ENCODE measurements around the gene SNTG2. TPM values are rescaled to one million over a fixed set of nuclear protein-coding genes. Genes with fewer than 3 reads are reported as not detected.

SNTG2 gene
- total and polyA plus RNA-seq, 2 of the 13 experiments (the other 11 are each of a cell fraction or from before 2014, with no cell fraction given): not detected

DNA sequence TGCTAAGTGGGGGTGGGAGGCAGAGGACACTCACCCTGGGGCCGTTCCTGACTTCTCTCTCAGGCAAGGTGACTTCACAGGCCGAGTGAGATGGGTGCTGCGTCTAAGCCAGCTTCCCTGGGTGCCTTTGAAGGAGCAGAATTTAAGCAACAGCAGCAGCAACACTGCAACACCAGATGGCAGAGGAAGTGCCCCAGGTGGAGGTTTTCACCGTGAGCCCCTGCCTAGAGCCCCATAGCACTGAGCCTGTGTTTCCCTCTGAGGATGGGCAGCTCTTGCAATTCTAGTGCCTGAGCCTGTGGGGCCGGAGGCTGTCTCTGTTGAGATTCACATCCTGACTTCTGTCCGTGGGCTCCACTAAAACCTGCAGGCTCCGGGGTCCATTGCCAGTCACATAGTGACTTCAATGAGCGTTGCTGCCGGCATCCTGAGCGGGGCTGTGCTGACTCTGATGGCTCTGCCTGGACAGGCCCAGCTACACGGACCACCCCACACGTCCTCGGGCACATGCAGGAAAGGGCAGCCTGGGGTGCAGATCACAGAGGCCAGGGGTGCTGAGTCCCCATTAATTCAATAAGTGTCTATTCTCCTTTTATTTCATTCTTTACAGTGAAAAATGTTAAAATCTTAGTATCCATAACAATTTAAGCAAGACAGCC lies 218.8 kb downstream of the SNTG2 start:
- no peaks in the 10 kb centered on the region for H3K4me1 ChIP-seq (ENCODE audit: insufficient read depth, low read length)
- no peak overlapping the region for H3K9ac ChIP-seq (ENCODE audit: insufficient read depth, low read depth, low read length)
- no peaks in the 10 kb centered on the region for H4K20me1 ChIP-seq (ENCODE audit: insufficient read depth, low read length)
- in situ Hi-C loops (cut with HindIII; ENCODE audit: extremely low pct_ligation_motif_present, low pct_unique_long_range_greater_than_20kb) (no loop called here), intact Hi-C loops (cut with micrococcal nuclease; ENCODE audit: unreplicated experiment) (no loop called here)
- FAIRE-seq (no peak), ATAC-seq (peak; percentile 34; the same call in 2 of the 3 replicates), DNase-seq (ENCODE audit: low spot score) (no peak)
- WGBS (ENCODE audit: low lambda C conversion rate): 5% methylated on average over 7 of the region's 13 CpGs
- TF ChIP-seq, protein P1, sequence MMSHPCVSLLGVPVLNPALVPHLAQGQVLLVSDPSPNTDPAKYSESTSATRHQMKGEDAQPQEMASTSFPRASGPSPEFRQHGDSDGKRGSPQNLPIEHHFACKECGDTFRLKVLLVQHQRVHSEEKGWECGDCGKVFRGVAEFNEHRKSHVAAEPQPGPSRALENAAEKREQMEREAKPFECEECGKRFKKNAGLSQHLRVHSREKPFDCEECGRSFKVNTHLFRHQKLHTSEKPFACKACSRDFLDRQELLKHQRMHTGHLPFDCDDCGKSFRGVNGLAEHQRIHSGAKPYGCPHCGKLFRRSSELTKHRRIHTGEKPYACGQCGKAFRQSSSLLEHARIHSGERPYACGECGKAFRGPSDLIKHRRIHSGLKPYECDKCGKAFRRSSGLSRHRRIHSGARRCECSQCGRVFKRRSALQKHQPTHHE (CRISPR knock-in tag; IDR thresholded peaks at IDR 0.05; ENCODE audit: borderline replicate concordance): no peak
- TF ChIP-seq ZNF367 (CRISPR knock-in tag; IDR thresholded peaks at IDR 0.05; ENCODE audit: borderline replicate concordance): no peak
- TF ChIP-seq TBL1XR1 (IDR thresholded peaks at IDR 0.05; ENCODE audit: borderline replicate concordance, low read length, partially characterized antibody): no peak
- no peak for TF ChIP-seq RNF2 (conservative IDR thresholded peaks at IDR 0.05; ENCODE audit: low read depth)
- TF ChIP-seq, protein P2, sequence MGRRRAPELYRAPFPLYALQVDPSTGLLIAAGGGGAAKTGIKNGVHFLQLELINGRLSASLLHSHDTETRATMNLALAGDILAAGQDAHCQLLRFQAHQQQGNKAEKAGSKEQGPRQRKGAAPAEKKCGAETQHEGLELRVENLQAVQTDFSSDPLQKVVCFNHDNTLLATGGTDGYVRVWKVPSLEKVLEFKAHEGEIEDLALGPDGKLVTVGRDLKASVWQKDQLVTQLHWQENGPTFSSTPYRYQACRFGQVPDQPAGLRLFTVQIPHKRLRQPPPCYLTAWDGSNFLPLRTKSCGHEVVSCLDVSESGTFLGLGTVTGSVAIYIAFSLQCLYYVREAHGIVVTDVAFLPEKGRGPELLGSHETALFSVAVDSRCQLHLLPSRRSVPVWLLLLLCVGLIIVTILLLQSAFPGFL (CRISPR knock-in tag; IDR thresholded peaks at IDR 0.05): no peak
- TF ChIP-seq NFYC (CRISPR knock-in tag; IDR thresholded peaks at IDR 0.05): no peak
- no peak for TF ChIP-seq TMF1 (CRISPR knock-in tag; IDR thresholded peaks at IDR 0.05; ENCODE audit: low read depth)
- no peak for TF ChIP-seq MIER3 (CRISPR knock-in tag; IDR thresholded peaks at IDR 0.05; ENCODE audit: borderline replicate concordance)
- no peak for TF ChIP-seq TBP (CRISPR knock-in tag; IDR thresholded peaks at IDR 0.05)
- TF ChIP-seq HNRNPK (IDR thresholded peaks at IDR 0.05; ENCODE audit: low read depth, low read length, poor library complexity, severe bottlenecking): no peak
- H3K27ac ChIP-seq (ENCODE audit: extremely low read length, insufficient read depth, low read length): no peak overlapping the region
- no peaks in the 10 kb centered on the region for H3K36me3 ChIP-seq (replicated peaks in 1 of 2; ENCODE audit: control insufficient read depth in 1 of 2, insufficient read depth in 2 of 2, low read length in 2 of 2)
- H3K9me3 ChIP-seq (ENCODE audit: low read length): peaks cover 5% of the 10 kb centered on the region; the same call in 1 of the 2 replicates
- H3K4me3 ChIP-seq (replicated peaks in 1 of 3; ENCODE audit: insufficient read depth in 1 of 3, low read depth in 2 of 3, low read length in 3 of 3): no peak overlapping the region
- H3K27me3 ChIP-seq (ENCODE audit: control insufficient read depth in 1 of 2, insufficient read depth in 2 of 2, low read length in 2 of 2): peaks cover 0 to 18% of the 10 kb centered on the region in 2 experiments; a peak in 3 of 5 replicates
- no peaks in the 10 kb centered on the region for H3K79me2 ChIP-seq (ENCODE audit: insufficient read depth, low read length)
- ChIA-PET CTCF (ENCODE audit: low intra/inter-chr PET ratio, low total read pairs) (no interaction called here), POLR2A (no interaction called here)
- no TSS peak for BruUV-seq (replicated peaks)
- H2AFZ ChIP-seq (ENCODE audit: low read length): no peak overlapping the region
- H3K4me2 ChIP-seq (ENCODE audit: low read depth, low read length): no peak overlapping the region
